Smooth muscle cell (in vitro differentiated cells): ENCODE data around the gene CACNG8. TPM values are rescaled to one million over a fixed set of nuclear protein-coding genes. Genes with fewer than 3 reads are reported as not detected.

Experiments
- DNase-seq: peaks from one replicate; lab custom pipeline; 2025; ENCODE audit not compliant: unreplicated experiment; lab: John Stamatoyannopoulos, UW
- H2AFZ ChIP-seq: fragments of 200-600 bp; sonication (generic); 2 replicates; pipeline ENCODE4 v1.6.0; 2016; ENCODE audit warnings: antibody characterized with exemption, low read depth, mild to moderate bottlenecking
- H3F3A ChIP-seq: fragments of 200-600 bp; sonication (generic); 2 replicates; pipeline ENCODE4 v1.6.0; 2017; ENCODE audit warnings: antibody characterized with exemption, low read depth
- H3K27ac ChIP-seq: fragments of 200-600 bp; sonication (generic); 2 replicates; pipeline ENCODE4 v1.5.1; 2016; ENCODE audit warnings: low read depth, mild to moderate bottlenecking
- H3K27me3 ChIP-seq: fragments of 200-600 bp; sonication (generic); 2 replicates; pipeline ENCODE4 v1.6.1; 2016; ENCODE audit warnings: low read depth, mild to moderate bottlenecking
- H3K36me3 ChIP-seq: fragments of 200-600 bp; sonication (generic); 2 replicates; pipeline ENCODE4 v1.5.1; 2016; ENCODE audit warnings: low read depth
- H3K4me1 ChIP-seq: fragments of 200-600 bp; sonication (generic); 2 replicates; pipeline ENCODE4 v1.5.1; 2016; ENCODE audit warnings: low read depth
- H3K4me2 ChIP-seq: fragments of 200-600 bp; sonication (generic); 2 replicates; pipeline ENCODE4 v1.6.0; 2016; ENCODE audit warnings: mild to moderate bottlenecking
- H3K4me3 ChIP-seq: fragments of 200-600 bp; sonication (generic); 2 replicates; pipeline ENCODE4 v1.5.1; 2016; ENCODE audit warnings: mild to moderate bottlenecking
- H3K79me2 ChIP-seq: fragments of 200-600 bp; sonication (generic); 2 replicates; pipeline ENCODE4 v1.6.0; 2016; ENCODE audit warnings: low read depth, mild to moderate bottlenecking
- H3K9ac ChIP-seq: fragments of 200-600 bp; sonication (generic); 2 replicates; pipeline ENCODE4 v1.6.0; 2016; ENCODE audit warnings: low read depth
- H3K9me3 ChIP-seq: fragments of 200-600 bp; sonication (generic); replicated peaks from 2 replicates; pipeline ENCODE4 v1.5.1; 2016; ENCODE audit warnings: low read depth
- H4K20me1 ChIP-seq: fragments of 200-600 bp; sonication (generic); 2 replicates; pipeline ENCODE4 v1.6.0; 2016; ENCODE audit warnings: low read depth
- WGBS: methylation state at CpG from one replicate; pipeline ENCODE4 v1.1.7; 2016; ENCODE audit warnings: low lambda C conversion rate; 5-methylcytosine and 5-hydroxymethylcytosine counted together
- polyA plus RNA-seq: library from polyadenylated mRNA; unstranded; fragments of >200 nt; fragmentation: Nextera tagmentation; extraction: Ambion mirVana; gene quantifications from 2 replicates; pipeline ENCODE4 v1.2.1, GENCODE V29; 2016
- total RNA-seq: library from RNA; depleted of rRNA; stranded (reverse); fragments of >200 nt; gene quantifications from 2 replicates; pipeline ENCODE4 v1.2.3, GENCODE V29; 2014
- TF ChIP-seq, protein P1 (sequence below): fragments of 200-600 bp; sonication (generic); IDR thresholded peaks from 2 replicates; pipeline ENCODE4 v1.5.1; 2017; ENCODE audit warnings: borderline replicate concordance, mild to moderate bottlenecking, antibody characterized with exemption; ENCODE audit not compliant: insufficient read depth, poor library complexity, severe bottlenecking

The CACNG8 gene
- total and polyA plus RNA-seq, 2 experiments from 2014 or later: 0.03 to 0.31 TPM

DNA sequence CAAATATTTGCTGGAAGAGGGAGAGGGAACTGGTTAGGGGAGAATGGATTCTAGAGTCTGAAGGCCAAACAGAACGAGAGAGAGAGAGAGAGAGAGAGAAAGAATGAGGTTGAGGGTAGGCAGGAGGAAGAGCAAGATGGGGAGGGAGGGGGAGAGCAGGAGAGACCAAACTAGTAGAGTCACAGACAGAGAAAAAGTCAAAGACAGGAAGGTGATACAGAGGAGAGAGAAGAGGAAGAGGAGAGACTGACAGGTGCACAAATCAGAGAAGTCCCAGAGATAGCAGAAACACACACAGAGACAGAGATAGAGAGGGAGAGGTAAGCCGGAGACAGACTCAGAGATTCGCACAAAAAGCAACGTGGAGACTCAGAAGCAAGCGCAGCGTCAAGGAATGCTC is 23.1 kb downstream of the CACNG8 start:
- Histone ChIP-seq H4K20me1 (no peaks in the 10 kb centered on the region), H3K4me3 (no peak overlapping the region), H3K9me3 (no peaks in the 10 kb centered on the region), H3K27ac (no peak overlapping the region), H3K79me2 (no peaks in the 10 kb centered on the region), H3F3A (no peaks in the 10 kb centered on the region), H3K9ac (no peak overlapping the region), H3K27me3 (peaks cover 10% of the 10 kb centered on the region), H3K4me1 (no peaks in the 10 kb centered on the region), H2AFZ (no peak overlapping the region), H3K4me2 (no peak overlapping the region), H3K36me3 (no peaks in the 10 kb centered on the region)
- TF ChIP-seq, protein P1, sequence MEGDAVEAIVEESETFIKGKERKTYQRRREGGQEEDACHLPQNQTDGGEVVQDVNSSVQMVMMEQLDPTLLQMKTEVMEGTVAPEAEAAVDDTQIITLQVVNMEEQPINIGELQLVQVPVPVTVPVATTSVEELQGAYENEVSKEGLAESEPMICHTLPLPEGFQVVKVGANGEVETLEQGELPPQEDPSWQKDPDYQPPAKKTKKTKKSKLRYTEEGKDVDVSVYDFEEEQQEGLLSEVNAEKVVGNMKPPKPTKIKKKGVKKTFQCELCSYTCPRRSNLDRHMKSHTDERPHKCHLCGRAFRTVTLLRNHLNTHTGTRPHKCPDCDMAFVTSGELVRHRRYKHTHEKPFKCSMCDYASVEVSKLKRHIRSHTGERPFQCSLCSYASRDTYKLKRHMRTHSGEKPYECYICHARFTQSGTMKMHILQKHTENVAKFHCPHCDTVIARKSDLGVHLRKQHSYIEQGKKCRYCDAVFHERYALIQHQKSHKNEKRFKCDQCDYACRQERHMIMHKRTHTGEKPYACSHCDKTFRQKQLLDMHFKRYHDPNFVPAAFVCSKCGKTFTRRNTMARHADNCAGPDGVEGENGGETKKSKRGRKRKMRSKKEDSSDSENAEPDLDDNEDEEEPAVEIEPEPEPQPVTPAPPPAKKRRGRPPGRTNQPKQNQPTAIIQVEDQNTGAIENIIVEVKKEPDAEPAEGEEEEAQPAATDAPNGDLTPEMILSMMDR: no peak
- no peak for DNase-seq
- 89% methylated on average over 6 of the region's 6 CpGs for WGBS

DNA sequence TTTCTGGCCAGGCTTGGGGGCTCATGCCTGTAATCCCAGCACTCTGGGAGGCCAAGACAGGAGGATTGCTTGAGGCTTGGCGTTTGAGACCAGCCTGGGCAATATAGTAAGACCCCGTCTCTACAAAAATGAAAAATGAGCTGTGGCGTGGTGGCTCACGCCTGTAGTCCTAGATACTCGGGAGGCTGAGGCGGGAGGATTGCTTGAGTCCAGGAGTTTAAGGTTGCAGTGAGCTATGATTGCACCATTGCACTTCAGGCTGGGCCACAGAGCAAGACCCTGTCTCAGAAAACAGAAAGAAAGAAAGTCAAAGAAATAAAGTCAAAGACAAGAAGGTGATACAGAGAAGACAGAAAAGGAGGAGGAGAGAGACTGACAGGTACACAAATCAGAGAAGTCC is 26.2 kb downstream of the CACNG8 start:
- no peaks in the 10 kb centered on the region for H3F3A ChIP-seq

DNA sequence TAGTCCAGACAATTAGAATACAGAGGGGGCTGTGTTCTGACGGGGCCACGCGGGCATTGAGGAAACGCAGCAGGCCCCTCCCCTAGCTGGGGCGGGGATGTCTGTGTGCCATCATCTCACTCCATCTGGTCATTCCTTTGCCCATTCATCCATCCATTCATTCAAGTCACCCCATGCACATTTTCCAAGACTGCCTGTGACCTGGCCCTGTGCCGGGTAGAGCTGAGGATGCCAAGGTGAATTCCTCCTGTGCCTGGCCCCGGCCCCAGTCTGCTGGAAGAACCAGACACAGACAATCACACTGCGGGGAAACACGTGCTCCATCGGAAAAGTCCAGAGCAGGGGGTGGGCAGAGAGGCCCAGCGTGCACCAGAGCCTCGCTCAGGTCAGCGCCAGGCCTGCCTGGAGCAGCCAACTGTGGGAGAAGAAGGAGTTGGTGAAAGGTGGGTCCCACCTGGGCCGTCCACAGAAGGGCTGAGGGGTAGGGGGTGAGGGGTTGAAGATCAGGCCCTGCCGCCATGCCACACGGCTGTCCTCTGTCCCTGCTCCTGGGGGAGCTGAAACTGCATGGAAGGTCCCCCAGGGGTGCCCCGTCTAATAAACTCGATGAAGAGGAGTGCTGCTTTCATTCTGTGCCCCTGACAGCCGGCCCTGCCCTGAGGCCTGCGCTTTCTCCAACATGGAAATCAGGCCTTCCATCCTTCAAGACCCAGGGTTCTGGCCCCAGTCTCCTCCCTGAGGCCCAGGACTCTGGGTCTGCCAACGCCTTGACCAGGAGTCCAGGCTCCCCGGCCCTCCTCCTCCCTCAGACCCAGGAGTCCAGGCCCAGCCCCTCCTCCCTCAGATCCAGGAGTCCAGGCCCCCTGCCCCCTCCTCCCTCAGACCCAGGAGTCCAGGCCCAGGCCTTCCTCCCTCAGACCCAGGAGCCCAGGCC is 27.1 kb downstream of the CACNG8 start:
- Histone ChIP-seq H2AFZ (no peak overlapping the region), H3K27me3 (peaks cover 10% of the 10 kb centered on the region), H3K9ac (no peak overlapping the region), H3K79me2 (no peaks in the 10 kb centered on the region), H4K20me1 (no peaks in the 10 kb centered on the region), H3K4me1 (peaks cover 3% of the 10 kb centered on the region), H3K4me3 (no peak overlapping the region), H3K4me2 (no peak overlapping the region), H3K36me3 (no peaks in the 10 kb centered on the region), H3K9me3 (no peaks in the 10 kb centered on the region), H3K27ac (no peak overlapping the region), H3F3A (no peaks in the 10 kb centered on the region)
- 84% methylated on average over 19 of the region's 22 CpGs for WGBS
- TF ChIP-seq, protein P1: no peak
- no peak for DNase-seq

More for the DNA sequence above, 26.2 kb downstream of the CACNG8 start:
- H3K4me1 ChIP-seq: peaks cover 3% of the 10 kb centered on the region
- H3K27me3 ChIP-seq: peaks cover 10% of the 10 kb centered on the region
- 94% methylated on average over 6 of the region's 6 CpGs for WGBS
- no peak overlapping the region for H2AFZ ChIP-seq
- no peaks in the 10 kb centered on the region for H3K36me3 ChIP-seq
- H3K9ac ChIP-seq: no peak overlapping the region
- TF ChIP-seq, protein P1: no peak
- H3K4me3 ChIP-seq: no peak overlapping the region
- no peak for DNase-seq
- no peaks in the 10 kb centered on the region for H3K9me3 ChIP-seq
- H4K20me1 ChIP-seq: no peaks in the 10 kb centered on the region
- no peaks in the 10 kb centered on the region for H3K79me2 ChIP-seq
- no peak overlapping the region for H3K27ac ChIP-seq
- no peak overlapping the region for H3K4me2 ChIP-seq
